HL-60/S4 (cell line): Measurements from ENCODE around the gene USP17L11.
"Not testable (repeated sequence)": the region's sequence is repeated elsewhere in the genome, so short reads cannot be mapped to it uniquely, and the experiment has no call there.

Experiments used
- in situ Hi-C: fragments of 300-500 bp; cut with MboI; formaldehyde crosslinking; loops from 2 replicates; pipeline ENCODE4 v1.14.3; 2022; ENCODE audit warnings: low sequenced_read_pairs

USP17L11 gene, protein sequence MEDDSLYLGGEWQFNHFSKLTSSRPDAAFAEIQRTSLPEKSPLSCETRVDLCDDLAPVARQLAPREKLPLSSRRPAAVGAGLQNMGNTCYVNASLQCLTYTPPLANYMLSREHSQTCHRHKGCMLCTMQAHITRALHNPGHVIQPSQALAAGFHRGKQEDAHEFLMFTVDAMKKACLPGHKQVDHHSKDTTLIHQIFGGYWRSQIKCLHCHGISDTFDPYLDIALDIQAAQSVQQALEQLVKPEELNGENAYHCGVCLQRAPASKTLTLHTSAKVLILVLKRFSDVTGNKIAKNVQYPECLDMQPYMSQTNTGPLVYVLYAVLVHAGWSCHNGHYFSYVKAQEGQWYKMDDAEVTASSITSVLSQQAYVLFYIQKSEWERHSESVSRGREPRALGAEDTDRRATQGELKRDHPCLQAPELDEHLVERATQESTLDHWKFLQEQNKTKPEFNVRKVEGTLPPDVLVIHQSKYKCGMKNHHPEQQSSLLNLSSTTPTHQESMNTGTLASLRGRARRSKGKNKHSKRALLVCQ

GRCh38 chr4:9215105-9215504 is at the start of gene USP17L11:
USP17L11 (plus strand) TSS chr4:9215405; CDS start chr4:9215405, 0 bp downstream.
- in situ Hi-C loops, result not testable (repeated sequence)

- in situ Hi-C loops, result not testable (repeated sequence)
Observed at GRCh38 chr4:9165990-9166389, 49.2 kb upstream of the USP17L11 start.

- in situ Hi-C loops, result not testable (repeated sequence)
Observed at GRCh38 chr4:9169791-9170459, 45.3 kb upstream of the USP17L11 start, which contains the start of gene FAM90A26. FAM90A26 (plus strand) TSS chr4:9170409; CDS start chr4:9173173, 2,764 bp downstream.

GRCh38 chr4:9210357-9210756 is 4.8 kb upstream of the USP17L11 start, which contains the start of gene USP17L10:
USP17L10 (plus strand) TSS chr4:9210657; CDS start chr4:9210657, 0 bp downstream.
- in situ Hi-C loops, result not testable (repeated sequence)

GRCh38 chr4:9214701-9215100 is 504 bp upstream of the USP17L11 start:
- in situ Hi-C loops, result not testable (repeated sequence)

DNA sequence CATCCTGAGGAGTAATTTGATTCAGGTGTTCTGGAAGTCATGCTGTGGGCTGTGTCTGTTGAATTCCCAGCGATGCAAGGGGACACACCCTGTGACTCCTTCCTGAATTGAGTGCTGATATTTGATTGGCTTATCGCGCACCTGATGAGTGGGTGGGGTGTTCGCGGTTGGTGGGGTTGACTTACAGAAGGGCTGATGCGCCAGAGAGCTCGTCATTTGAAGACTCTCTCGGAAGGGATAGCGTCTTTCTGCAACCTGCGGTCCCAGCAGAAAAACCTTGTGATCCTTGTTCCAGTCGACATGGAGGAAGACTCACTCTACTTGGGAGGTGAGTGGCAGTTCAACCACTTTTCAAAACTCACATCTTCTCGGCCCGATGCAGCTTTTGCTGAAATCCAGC is 4.6 kb downstream of the USP17L11 start, which contains the start of gene USP17L12:
USP17L12 (plus strand) TSS at position 301 of the 400 bp plus-strand sequence; CDS start at position 301, 0 bp downstream.
- in situ Hi-C loops, result not testable (repeated sequence)

- in situ Hi-C loops, result not testable (repeated sequence)
Observed at GRCh38 chr4:9224596-9224995, 9.4 kb downstream of the USP17L11 start, which contains the start of gene USP17L13. USP17L13 (plus strand) TSS chr4:9224896; CDS start chr4:9224896, 0 bp downstream.

DNA sequence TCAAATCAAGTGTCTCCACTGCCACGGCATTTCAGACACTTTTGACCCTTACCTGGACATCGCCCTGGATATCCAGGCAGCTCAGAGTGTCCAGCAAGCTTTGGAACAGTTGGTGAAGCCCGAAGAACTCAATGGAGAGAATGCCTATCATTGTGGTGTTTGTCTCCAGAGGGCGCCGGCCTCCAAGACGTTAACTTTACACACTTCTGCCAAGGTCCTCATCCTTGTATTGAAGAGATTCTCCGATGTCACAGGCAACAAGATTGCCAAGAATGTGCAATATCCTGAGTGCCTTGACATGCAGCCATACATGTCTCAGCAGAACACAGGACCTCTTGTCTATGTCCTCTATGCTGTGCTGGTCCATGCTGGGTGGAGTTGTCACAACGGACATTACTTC is 15.0 kb downstream of the USP17L11 start:
- in situ Hi-C loops, result not testable (repeated sequence)

- in situ Hi-C loops, result not testable (repeated sequence)
Observed at GRCh38 chr4:9234085-9234484, 18.9 kb downstream of the USP17L11 start, which contains the start of gene USP17L15. USP17L15 (plus strand) TSS chr4:9234385; CDS start chr4:9234385, 0 bp downstream.

DNA sequence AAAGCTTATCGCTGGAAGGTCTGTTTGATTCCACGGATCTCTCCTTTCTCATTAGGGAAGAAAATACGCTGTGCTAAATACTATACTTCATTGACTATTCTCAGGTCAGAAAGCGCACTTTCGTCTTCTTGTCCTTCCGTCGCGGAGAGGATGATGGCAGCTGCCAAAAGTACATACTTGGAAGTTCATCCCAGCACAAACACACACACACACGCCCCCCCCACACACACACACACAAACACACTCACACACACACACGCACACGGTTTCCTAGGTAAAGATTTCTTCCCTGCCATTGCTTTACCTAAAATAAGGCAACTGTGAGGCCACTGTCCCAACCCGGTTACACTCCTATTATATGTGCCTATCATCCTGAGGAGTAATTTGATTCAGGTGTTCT is 23.3 kb downstream of the USP17L11 start:
- in situ Hi-C loops, result not testable (repeated sequence)

- in situ Hi-C loops, result not testable (repeated sequence)
Observed at GRCh38 chr4:9243579-9243978, 28.4 kb downstream of the USP17L11 start, which contains the start of gene USP17L17. USP17L17 (plus strand) TSS chr4:9243879; CDS start chr4:9243879, 0 bp downstream.

- in situ Hi-C loops, result not testable (repeated sequence)
Observed at GRCh38 chr4:9247953-9248680, 32.9 kb downstream of the USP17L11 start, which contains the start of gene USP17L18. USP17L18 (plus strand) TSS chr4:9248630; CDS start chr4:9248630, 0 bp downstream.

DNA sequence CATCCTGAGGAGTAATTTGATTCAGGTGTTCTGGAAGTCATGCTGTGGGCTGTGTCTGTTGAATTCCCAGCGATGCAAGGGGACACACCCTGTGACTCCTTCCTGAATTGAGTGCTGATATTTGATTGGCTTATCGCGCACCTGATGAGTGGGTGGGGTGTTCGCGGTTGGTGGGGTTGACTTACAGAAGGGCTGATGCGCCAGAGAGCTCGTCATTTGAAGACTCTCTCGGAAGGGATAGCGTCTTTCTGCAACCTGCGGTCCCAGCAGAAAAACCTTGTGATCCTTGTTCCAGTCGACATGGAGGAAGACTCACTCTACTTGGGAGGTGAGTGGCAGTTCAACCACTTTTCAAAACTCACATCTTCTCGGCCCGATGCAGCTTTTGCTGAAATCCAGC is 37.9 kb downstream of the USP17L11 start, which contains the start of gene USP17L19:
USP17L19 (plus strand) TSS at position 301 of the 400 bp plus-strand sequence; CDS start at position 301, 0 bp downstream.
- in situ Hi-C loops, result not testable (repeated sequence)

DNA sequence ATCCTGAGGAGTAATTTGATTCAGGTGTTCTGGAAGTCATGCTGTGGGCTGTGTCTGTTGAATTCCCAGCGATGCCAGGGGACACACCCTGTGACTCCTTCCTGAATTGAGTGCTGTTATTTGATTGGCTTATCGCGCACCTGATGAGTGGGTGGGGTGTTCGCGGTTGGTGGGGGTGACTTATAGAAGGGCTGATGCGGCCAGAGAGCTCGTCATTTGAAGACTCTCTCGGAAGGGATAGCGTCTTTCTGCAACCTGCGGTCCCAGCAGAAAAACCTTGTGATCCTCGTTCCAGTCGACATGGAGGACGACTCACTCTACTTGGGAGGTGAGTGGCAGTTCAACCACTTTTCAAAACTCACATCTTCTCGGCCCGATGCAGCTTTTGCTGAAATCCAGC is 42.6 kb downstream of the USP17L11 start, which contains the start of gene USP17L20:
USP17L20 (plus strand) TSS at position 301 of the 400 bp plus-strand sequence; CDS start at position 301, 0 bp downstream.
- in situ Hi-C loops, result not testable (repeated sequence)

GRCh38 chr4:9262572-9262971 is 47.4 kb downstream of the USP17L11 start, which contains the start of gene USP17L21:
USP17L21 (plus strand) TSS chr4:9262872; CDS start chr4:9262872, 0 bp downstream.
- in situ Hi-C loops, result not testable (repeated sequence)
